Stimulated activated naive CD8-positive, alpha-beta T cell treated with anti-CD3 and anti-CD28 coated beads, Interleukin-15, Interleukin-2, amounts not matched to agents 100 ng/mL and 50 ng/mL, for 24 hours (primary cell): ENCODE data around the gene SYNJ2.

Experiments used
- H3K27ac Mint-ChIP-seq: one replicate; pipeline ENCODE4 v1.8.0; 2021; ENCODE audit warnings: mild to moderate bottlenecking, mixed read lengths
- H3K27me3 Mint-ChIP-seq: one replicate; pipeline ENCODE4 v1.8.0; 2021; ENCODE audit warnings: mixed read lengths
- H3K36me3 Mint-ChIP-seq: one replicate; pipeline ENCODE4 v1.8.0; 2021; ENCODE audit warnings: low read depth, mixed read lengths
- H3K4me1 Mint-ChIP-seq: one replicate; pipeline ENCODE4 v1.8.0; 2021; ENCODE audit warnings: low read depth, mixed read lengths
- H3K4me3 Mint-ChIP-seq: one replicate; pipeline ENCODE4 v1.8.0; 2021; ENCODE audit warnings: mild to moderate bottlenecking, mixed read lengths
- H3K9me3 Mint-ChIP-seq: one replicate; pipeline ENCODE4 v1.8.0; 2021; ENCODE audit warnings: mixed read lengths

Gene SYNJ2

DNA sequence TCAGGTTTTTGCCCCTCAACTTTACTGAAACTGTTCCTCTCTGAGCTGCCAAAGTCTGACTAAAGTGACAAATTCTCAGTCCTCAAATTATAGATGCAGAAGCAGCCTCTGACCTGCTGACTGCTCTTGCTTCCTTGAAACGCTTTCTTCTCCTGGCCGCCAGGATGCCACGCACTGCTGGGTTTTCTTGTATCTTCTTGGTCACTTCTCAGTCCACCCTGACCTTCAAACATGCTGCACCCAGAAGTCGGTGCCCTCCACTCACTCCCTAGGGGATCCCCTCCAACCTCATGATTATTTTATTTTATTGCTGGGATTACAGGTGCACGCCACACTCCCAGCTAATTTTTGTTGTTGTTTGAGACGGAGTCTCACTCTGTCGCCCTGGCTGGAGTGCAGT is 24.7 kb downstream of the SYNJ2 start:
- H3K4me3 Mint-ChIP-seq, result no peak overlapping the region
- H3K4me1 Mint-ChIP-seq, result peaks cover 76% of the 10 kb centered on the region
- H3K9me3 Mint-ChIP-seq, result no peaks in the 10 kb centered on the region
- H3K27me3 Mint-ChIP-seq, result no peaks in the 10 kb centered on the region
- no peak overlapping the region for H3K27ac Mint-ChIP-seq
- H3K36me3 Mint-ChIP-seq, result peaks cover 28% of the 10 kb centered on the region

GRCh38 chr6:158006821-158007570 is 25.3 kb downstream of the SYNJ2 start:
- Mint-ChIP-seq H3K27me3 (no peaks in the 10 kb centered on the region), H3K36me3 (peaks cover 29% of the 10 kb centered on the region), H3K4me1 (peaks cover 79% of the 10 kb centered on the region), H3K4me3 (no peak overlapping the region), H3K27ac (no peak overlapping the region), H3K9me3 (no peaks in the 10 kb centered on the region)

GRCh38 chr6:158008864-158009113 is 27.1 kb downstream of the SYNJ2 start:
- H3K27me3 Mint-ChIP-seq, result no peaks in the 10 kb centered on the region
- H3K4me1 Mint-ChIP-seq, result peaks cover 74% of the 10 kb centered on the region
- peak overlapping the region; percentile 70 for H3K4me3 Mint-ChIP-seq
- peaks cover 4% of the 10 kb centered on the region for H3K9me3 Mint-ChIP-seq
- peaks cover 28% of the 10 kb centered on the region for H3K36me3 Mint-ChIP-seq
- H3K27ac Mint-ChIP-seq, result peak overlapping the region; percentile 88

DNA sequence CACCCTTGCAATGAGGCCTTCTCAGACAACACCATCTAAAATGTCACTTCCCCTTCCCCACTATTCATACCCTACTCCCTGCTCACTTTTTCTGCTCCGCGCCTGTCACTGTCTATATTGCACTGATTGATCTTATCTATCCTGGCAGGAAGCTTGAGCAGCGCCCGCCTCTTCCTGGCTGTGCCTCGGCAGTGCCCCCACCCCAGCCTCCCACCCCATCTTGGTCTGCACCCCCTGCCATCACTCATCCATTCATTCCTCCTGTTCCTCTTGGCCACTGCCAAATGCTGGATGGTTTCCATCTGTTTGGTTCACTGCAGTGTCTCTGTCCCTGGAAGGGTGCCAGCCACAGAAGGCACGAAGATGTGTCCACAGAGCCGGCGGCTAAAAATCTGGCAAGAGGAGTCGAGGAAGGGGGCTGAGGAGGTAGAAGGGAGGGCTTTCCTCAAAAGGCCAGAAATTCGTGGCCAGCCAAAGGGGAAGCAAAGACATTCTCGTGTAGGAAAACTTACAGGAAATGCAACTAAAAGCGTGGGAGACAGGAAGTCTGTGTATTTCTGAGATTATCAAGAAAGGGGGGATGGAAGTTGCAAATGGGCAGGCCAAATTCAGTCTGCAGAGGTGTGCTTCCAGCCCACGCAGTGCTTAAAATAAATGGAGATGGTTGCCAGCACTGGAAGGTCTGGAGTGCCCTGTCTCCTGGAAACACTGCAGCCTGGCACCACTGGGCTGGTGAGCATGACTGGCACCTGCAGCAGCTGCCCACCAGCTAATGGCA is 27.6 kb downstream of the SYNJ2 start:
- peaks cover 6% of the 10 kb centered on the region for H3K9me3 Mint-ChIP-seq
- H3K36me3 Mint-ChIP-seq, result peaks cover 30% of the 10 kb centered on the region
- H3K27me3 Mint-ChIP-seq, result no peaks in the 10 kb centered on the region
- peak overlapping the region; percentile 70 for H3K4me3 Mint-ChIP-seq
- peaks cover 74% of the 10 kb centered on the region for H3K4me1 Mint-ChIP-seq
- H3K27ac Mint-ChIP-seq, result peak overlapping the region; percentile 88

GRCh38 chr6:158009935-158010585 is 28.4 kb downstream of the SYNJ2 start:
- H3K27me3 Mint-ChIP-seq, result no peaks in the 10 kb centered on the region
- H3K4me1 Mint-ChIP-seq, result peaks cover 75% of the 10 kb centered on the region
- H3K27ac Mint-ChIP-seq, result no peak overlapping the region
- H3K36me3 Mint-ChIP-seq, result peaks cover 30% of the 10 kb centered on the region
- H3K4me3 Mint-ChIP-seq, result no peak overlapping the region
- peaks cover 6% of the 10 kb centered on the region for H3K9me3 Mint-ChIP-seq

DNA sequence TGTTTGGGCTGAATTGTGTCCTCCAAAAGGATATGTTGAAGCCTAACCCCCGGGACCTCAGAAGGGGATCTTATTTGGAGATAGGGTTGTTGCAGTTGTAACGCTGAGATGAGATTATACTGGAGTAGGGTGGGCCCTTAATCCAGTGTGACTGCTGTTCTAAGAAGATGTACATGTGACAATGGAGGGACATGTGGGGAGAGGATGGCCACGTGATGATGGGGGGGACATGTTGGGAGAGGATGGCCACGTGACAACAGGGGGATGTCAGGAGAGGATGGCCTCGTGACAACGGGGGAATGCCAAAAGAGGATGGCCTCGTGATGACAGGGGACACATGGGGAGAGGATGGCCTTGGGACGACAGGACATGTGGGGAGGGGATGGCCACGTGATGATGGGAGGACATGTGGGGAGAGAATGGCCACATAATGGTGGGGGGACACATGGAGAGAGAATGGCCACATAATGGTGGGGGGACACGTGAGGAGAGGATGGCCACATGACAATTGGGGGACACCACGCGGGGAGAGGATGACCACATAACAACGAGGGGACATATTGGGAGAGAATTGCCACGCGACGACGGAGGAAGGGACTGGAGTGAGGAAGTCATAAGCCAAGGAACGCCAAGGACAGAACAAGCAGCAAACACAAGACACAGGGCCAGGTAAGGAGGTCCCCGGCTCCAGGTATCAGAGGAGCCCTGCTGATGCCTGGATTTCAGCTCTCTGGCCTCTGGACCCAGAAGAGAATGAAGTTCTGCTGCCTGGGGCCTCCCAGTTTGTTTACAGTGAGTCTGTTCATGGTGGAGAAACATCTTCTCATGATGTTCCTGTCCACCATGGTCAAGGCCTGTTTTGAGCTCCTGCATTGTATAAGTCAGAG is 29.2 kb downstream of the SYNJ2 start:
- no peaks in the 10 kb centered on the region for H3K27me3 Mint-ChIP-seq
- no peak overlapping the region for H3K4me3 Mint-ChIP-seq
- peaks cover 30% of the 10 kb centered on the region for H3K36me3 Mint-ChIP-seq
- H3K9me3 Mint-ChIP-seq, result peaks cover 6% of the 10 kb centered on the region
- H3K4me1 Mint-ChIP-seq, result peaks cover 75% of the 10 kb centered on the region
- H3K27ac Mint-ChIP-seq, result peak overlapping the region; percentile 52

- H3K27me3 Mint-ChIP-seq, result no peaks in the 10 kb centered on the region
- H3K9me3 Mint-ChIP-seq, result peaks cover 6% of the 10 kb centered on the region
- H3K4me3 Mint-ChIP-seq, result no peak overlapping the region
- no peak overlapping the region for H3K27ac Mint-ChIP-seq
- peaks cover 73% of the 10 kb centered on the region for H3K4me1 Mint-ChIP-seq
- H3K36me3 Mint-ChIP-seq, result peaks cover 30% of the 10 kb centered on the region
These were observed 29.8 kb downstream of the SYNJ2 start for GRCh38 chr6:158011478-158011920.

DNA sequence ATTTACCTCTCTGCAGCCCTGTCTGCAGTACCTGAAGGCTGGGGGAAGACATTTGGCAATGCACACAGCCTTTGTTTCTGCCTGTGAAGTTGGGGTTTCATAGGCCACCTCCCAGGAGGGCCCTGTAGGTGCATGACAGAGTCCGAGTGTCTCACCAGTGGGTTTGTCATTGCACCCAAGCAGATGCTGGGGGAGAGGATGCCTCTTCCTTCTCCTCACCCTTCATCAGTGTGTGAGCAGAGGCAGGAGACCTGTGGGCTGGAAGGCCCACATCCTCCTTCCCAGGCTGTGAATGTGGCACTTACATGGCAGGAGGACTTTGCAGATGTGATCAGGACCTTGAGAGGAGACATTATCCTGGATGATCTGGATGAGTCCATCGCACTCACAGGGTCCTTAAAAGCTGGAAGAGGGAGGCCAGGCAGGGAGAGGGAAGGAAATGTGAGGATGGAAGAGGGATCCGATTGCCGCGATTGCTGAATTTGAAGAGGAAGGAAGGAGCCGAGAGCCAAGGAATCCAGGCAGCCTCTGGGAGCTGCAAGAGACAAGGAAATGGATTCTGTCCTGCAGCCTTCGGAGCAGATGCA is 30.4 kb downstream of the SYNJ2 start:
- Mint-ChIP-seq H3K9me3 (peaks cover 6% of the 10 kb centered on the region), H3K27ac (peak overlapping the region; percentile 3), H3K36me3 (peaks cover 30% of the 10 kb centered on the region), H3K4me3 (no peak overlapping the region), H3K4me1 (peaks cover 73% of the 10 kb centered on the region), H3K27me3 (no peaks in the 10 kb centered on the region)

DNA sequence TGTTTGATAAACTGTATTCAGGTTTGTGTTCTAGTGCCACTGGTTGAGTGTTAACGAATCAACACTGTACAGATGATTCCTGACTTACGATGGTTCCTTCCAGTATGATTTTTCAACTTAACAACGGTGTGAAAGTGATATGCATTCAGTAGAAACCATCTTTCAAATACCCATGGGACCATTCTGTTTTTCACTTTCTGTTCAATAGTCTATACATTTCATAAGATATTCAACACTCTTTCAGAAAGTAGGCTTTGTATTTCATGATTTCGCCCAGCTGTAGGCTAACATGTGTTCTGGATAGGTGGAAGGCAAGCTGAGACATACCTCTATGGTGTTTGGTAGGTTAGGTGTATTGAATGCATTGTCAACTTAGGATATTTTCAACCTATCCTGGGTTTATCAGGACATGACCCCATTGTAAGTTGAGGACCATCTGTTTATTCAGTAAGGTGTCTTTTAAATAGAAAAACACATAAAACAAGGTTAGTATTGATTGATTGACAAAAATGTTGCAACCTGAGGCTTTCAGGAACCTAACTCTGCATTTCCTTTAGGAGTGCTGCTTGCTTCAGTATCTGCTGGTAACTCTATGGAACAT is 32.3 kb downstream of the SYNJ2 start:
- peaks cover 6% of the 10 kb centered on the region for H3K9me3 Mint-ChIP-seq
- peaks cover 21% of the 10 kb centered on the region for H3K36me3 Mint-ChIP-seq
- H3K4me3 Mint-ChIP-seq, result no peak overlapping the region
- H3K4me1 Mint-ChIP-seq, result peaks cover 57% of the 10 kb centered on the region
- H3K27ac Mint-ChIP-seq, result peak overlapping the region; percentile 68
- H3K27me3 Mint-ChIP-seq, result no peaks in the 10 kb centered on the region

- Mint-ChIP-seq H3K36me3 (peaks cover 25% of the 10 kb centered on the region), H3K4me1 (peaks cover 51% of the 10 kb centered on the region), H3K4me3 (no peak overlapping the region), H3K27ac (peak overlapping the region; percentile 57), H3K27me3 (no peaks in the 10 kb centered on the region), H3K9me3 (peaks cover 6% of the 10 kb centered on the region)
These were observed 33.0 kb downstream of the SYNJ2 start for GRCh38 chr6:158014505-158015187.

DNA sequence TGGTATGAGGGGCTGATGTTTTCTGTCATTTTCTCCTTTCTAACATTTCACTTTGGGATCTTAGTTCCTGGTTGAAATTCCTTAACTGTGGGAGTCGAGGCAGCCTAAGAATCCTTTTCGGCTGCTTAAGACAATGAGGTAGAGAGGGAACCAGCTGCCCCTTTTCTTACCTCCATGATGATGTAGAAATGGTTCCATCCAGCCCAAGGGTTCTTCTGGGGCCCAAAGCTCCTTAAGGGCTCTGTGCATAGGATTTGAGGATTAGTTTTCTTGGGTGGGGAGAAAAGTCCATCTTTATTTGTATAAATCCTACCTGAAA is 33.5 kb downstream of the SYNJ2 start:
- Mint-ChIP-seq H3K36me3 (peaks cover 30% of the 10 kb centered on the region), H3K27me3 (no peaks in the 10 kb centered on the region), H3K27ac (peak overlapping the region; percentile 57), H3K4me3 (no peak overlapping the region), H3K4me1 (peaks cover 46% of the 10 kb centered on the region), H3K9me3 (peaks cover 6% of the 10 kb centered on the region)

DNA sequence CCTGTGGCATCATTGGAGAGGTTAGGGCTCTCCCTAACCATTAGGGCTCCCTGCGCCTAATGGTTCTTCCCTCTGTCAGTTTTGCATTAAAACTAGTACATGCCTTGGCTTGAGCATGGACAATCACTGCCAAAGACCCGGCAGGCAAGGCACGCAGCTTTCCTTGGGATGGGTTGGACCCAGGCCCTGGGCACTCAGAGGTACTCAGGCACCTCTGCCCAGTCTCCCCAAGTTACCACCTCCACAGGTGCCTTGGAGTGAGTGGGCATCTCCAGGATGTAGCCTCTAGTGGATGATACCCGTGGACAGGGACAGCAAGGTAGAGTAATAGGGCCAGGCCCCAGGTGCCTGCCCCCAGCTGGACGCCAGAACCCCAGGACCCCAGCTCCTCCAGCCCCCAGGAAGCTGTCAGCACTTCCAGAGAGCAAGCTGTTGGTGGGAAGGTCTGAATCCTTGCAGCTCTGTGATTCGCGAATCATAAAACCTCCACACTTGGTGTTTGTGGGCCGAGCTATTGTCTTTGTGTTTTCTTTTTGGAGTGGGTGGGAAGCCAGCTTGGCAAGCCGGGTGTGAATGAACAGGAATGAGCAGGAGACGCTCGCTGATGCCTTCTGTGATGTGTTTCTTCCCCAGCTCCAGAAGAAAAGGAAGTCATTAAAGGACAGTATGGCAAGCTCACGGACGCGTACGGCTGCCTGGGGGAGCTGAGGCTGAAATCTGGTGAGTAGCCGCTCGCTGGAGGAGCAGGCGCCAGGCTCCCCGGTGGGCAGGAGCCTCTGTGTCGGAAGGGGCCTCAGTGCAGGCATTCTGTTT is 35.1 kb downstream of the SYNJ2 start:
- Mint-ChIP-seq H3K9me3 (peaks cover 6% of the 10 kb centered on the region), H3K4me1 (peaks cover 30% of the 10 kb centered on the region), H3K27ac (no peak overlapping the region), H3K27me3 (no peaks in the 10 kb centered on the region), H3K36me3 (peaks cover 27% of the 10 kb centered on the region), H3K4me3 (no peak overlapping the region)

DNA sequence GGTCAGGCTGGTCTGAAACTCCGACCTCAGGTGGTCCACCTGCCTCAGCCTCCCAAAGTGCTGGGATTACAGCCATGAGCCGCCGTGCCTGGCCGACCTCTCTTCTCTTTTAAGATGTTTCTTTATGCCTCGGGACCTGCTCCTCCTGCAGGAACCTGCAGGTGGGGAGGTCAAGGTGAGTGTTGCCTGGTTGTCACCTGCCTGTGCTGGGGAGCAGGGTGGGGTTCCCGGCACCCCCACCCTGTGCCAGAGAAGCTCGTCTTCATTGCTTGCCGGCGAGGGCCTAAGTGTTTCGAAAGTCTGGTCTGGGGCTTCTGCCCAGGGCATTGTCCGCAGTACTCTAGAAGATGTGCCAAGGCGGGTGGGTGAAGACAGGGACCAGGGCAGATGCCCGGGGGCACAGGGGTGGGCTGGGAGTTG is 36.0 kb downstream of the SYNJ2 start:
- Mint-ChIP-seq H3K27me3 (no peaks in the 10 kb centered on the region), H3K27ac (no peak overlapping the region), H3K4me1 (peaks cover 23% of the 10 kb centered on the region), H3K9me3 (peaks cover 6% of the 10 kb centered on the region), H3K36me3 (peaks cover 24% of the 10 kb centered on the region), H3K4me3 (no peak overlapping the region)
